Measurements from ENCODE around the gene MAP2K5. TPM values are rescaled to one million over a fixed set of nuclear protein-coding genes. Genes with fewer than 3 reads are reported as not detected.

Gene MAP2K5
- total RNA-seq, 1 donor from 2014 or later: 1.1 TPM

DNA sequence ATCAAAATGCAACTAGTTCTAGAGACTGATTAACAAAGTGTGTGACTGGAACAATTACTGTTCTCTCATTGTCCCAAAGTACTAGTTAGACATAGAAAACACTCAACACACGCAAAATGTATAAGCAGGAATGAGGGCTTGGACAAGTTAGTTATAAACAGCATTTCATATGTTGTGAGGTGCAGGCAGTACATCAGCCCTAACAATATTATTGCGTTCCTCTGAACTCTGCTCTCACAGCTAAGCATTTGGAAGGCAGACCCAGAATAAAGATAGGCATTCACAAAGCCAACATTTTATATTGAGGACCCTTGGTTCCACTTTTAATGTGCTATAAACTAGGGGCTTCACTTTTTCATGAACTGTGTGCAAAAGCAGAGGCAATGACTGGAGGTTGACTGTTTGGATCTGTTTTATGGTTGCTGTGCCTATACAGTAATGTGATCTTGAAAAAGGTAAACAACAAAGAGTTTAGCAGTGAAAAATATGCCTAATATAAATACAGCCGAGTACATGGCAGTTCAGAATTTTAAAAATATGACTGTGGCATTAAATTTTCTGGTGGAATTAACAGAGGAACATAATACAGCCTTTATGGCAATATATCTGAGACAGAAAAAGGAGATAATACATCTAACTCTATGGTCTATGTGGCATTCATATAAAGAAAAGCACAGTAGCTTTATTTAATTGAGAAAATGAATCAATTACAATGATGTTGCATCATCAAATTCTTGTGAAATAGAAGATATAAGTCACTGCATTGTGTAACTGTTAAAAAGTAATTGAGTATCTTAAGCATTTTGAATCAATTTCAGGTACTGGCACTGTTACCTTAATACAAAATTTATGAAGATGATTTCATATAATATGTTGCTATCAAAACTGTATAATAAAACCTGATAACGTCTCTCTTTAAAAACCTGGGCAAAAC lies 202.8 kb downstream of the MAP2K5 start:
- Histone ChIP-seq H3K27ac (no peak overlapping the region), H3K27me3 (no peaks in the 10 kb centered on the region), H3K9me3 (no peaks in the 10 kb centered on the region), H3K4me3 (no peak overlapping the region), H3K4me1 (no peaks in the 10 kb centered on the region), H3K36me3 (peaks cover 0 to 4% of the 10 kb centered on the region in 2 donors)
- TF ChIP-seq, protein P1, sequence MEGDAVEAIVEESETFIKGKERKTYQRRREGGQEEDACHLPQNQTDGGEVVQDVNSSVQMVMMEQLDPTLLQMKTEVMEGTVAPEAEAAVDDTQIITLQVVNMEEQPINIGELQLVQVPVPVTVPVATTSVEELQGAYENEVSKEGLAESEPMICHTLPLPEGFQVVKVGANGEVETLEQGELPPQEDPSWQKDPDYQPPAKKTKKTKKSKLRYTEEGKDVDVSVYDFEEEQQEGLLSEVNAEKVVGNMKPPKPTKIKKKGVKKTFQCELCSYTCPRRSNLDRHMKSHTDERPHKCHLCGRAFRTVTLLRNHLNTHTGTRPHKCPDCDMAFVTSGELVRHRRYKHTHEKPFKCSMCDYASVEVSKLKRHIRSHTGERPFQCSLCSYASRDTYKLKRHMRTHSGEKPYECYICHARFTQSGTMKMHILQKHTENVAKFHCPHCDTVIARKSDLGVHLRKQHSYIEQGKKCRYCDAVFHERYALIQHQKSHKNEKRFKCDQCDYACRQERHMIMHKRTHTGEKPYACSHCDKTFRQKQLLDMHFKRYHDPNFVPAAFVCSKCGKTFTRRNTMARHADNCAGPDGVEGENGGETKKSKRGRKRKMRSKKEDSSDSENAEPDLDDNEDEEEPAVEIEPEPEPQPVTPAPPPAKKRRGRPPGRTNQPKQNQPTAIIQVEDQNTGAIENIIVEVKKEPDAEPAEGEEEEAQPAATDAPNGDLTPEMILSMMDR (IDR thresholded peaks at IDR 0.05): no peak
- intact Hi-C loops (cut with DNase I): no loop called here
- DNase-seq (ENCODE audit: low spot score in 2 of 2): no peak

DNA sequence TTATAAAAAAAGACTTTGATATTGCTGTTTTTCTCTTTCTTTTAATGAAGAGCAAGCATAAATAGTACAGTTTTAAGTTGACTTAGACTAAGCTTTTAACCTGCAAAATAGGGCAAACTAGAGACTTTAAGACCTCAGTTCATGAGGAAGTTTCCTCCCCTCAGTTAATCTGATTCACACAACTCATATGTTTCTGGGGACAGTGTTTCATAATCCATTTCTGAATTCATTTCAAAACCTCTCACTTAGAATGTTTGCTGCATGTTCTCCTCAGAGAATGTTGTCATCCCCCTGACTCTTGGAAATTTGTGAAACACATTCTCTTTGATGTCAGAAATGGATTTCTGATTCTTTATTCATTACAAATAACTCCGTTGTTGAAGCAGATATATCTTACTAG lies 203.5 kb downstream of the MAP2K5 start:
- Histone ChIP-seq H3K4me3 (no peak overlapping the region), H3K27me3 (no peaks in the 10 kb centered on the region), H3K4me1 (no peaks in the 10 kb centered on the region), H3K27ac (no peak overlapping the region), H3K36me3 (peaks cover 0 to 4% of the 10 kb centered on the region in 2 donors), H3K9me3 (no peaks in the 10 kb centered on the region)
- DNase-seq (ENCODE audit: low spot score in 2 of 2): no peak
- TF ChIP-seq, protein P1 (IDR thresholded peaks at IDR 0.05): no peak
- intact Hi-C loops (cut with DNase I): no loop called here

DNA sequence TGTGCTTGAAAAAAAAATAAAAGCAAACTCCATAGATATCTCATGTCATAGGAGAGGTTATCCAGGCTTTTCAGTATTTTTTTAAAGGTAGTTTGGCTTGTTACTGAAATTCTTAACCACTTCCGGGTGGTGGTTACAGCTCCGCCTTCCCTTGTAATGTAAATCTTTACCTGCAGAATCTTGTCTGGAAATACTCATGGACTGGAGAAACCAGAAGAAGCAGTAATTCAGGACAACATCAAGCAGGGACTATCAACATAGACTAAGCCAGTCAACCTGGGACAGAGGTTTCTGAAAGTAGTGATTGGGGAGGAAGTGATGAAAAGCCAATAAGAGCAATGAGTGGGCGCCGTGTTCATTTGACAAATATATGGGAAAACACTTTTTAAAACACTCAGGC lies 203.9 kb downstream of the MAP2K5 start:
- TF ChIP-seq, protein P1 (IDR thresholded peaks at IDR 0.05): no peak
- H3K27me3 ChIP-seq: no peaks in the 10 kb centered on the region
- no peaks in the 10 kb centered on the region for H3K4me1 ChIP-seq
- no peak overlapping the region for H3K4me3 ChIP-seq
- no peaks in the 10 kb centered on the region for H3K9me3 ChIP-seq
- DNase-seq (ENCODE audit: low spot score in 2 of 2): no peak
- no peak overlapping the region for H3K27ac ChIP-seq
- H3K36me3 ChIP-seq: peaks cover 0 to 4% of the 10 kb centered on the region in 2 donors
- intact Hi-C loops (cut with DNase I): no loop called here

DNA sequence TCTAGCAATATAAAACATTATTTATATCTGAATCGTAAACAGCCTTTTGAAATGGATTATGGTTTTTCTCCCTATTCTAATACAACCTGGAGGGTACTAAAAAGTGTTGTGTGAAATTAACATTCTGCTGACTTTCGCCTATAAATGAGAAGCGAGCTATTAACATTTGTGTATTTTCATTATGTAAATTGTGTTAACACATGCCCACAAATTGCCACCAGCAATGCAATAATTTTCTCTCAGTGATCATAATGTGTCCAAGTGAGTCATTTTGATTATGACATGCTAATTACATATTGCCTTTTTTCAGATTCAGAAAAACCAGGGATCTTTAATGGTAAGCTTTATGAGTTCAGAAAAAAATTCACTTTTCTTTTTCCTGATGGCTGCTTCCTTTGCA lies 205.4 kb downstream of the MAP2K5 start:
- peaks cover 0 to 4% of the 10 kb centered on the region in 2 donors for H3K36me3 ChIP-seq
- no peak overlapping the region for H3K4me3 ChIP-seq
- intact Hi-C loops (cut with DNase I): no loop called here
- TF ChIP-seq, protein P1 (IDR thresholded peaks at IDR 0.05): no peak
- no peak for DNase-seq (ENCODE audit: low spot score in 2 of 2)
- no peak overlapping the region for H3K27ac ChIP-seq
- no peaks in the 10 kb centered on the region for H3K4me1 ChIP-seq
- H3K9me3 ChIP-seq: no peaks in the 10 kb centered on the region
- H3K27me3 ChIP-seq: no peaks in the 10 kb centered on the region

DNA sequence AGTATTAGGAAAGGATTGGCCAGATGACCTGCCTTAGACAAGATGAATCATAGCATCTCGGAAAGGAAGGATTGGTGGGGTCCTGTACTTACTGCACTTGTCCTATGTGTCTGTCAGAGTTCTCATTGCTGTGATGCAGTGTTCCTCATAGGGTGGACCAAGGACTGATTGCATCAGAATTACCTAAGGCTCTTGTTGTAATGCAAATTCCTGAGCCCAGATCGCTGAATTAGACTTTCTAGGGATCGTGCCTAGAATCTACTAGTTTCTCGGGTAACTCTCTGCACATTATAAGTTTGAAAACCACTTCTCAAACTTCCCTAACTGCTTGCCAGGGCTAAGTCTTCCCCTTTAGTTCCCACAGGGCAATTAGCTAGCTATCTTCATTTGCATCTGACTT lies 207.9 kb downstream of the MAP2K5 start:
- intact Hi-C loops (cut with DNase I): no loop called here
- no peak for DNase-seq (ENCODE audit: low spot score in 2 of 2)
- Histone ChIP-seq H3K27me3 (no peaks in the 10 kb centered on the region), H3K36me3 (peaks cover 0 to 4% of the 10 kb centered on the region in 2 donors), H3K4me3 (no peak overlapping the region), H3K9me3 (no peaks in the 10 kb centered on the region), H3K27ac (no peak overlapping the region), H3K4me1 (no peaks in the 10 kb centered on the region)
- TF ChIP-seq, protein P1 (IDR thresholded peaks at IDR 0.05): no peak

Data from ascending aorta (tissue), 2 donors.